ENCODE measurements around the gene ALDH1L1. TPM values are rescaled to one million over a fixed set of nuclear protein-coding genes. Genes with fewer than 3 reads are reported as not detected.

ALDH1L1 gene
- total RNA-seq, 2 experiments from 2014 or later: not detected

- Histone ChIP-seq H3K4me1 (ENCODE audit: insufficient read depth, low read length) (no peaks in the 10 kb centered on the region), H3K36me3 (ENCODE audit: insufficient read depth, low read length) (peaks cover 6% of the 10 kb centered on the region), H3K27me3 (ENCODE audit: control insufficient read depth in 1 of 2, insufficient read depth in 2 of 2, low read length in 2 of 2) (no peaks in the 10 kb centered on the region), H3K9me3 (ENCODE audit: control insufficient read depth in 1 of 2, insufficient read depth in 1 of 2, low read length in 2 of 2) (no peaks in the 10 kb centered on the region), H3K27ac (ENCODE audit: low read depth in 1 of 2, low read length in 2 of 2) (no peak overlapping the region), H3K4me3 (ENCODE audit: low read length) (no peak overlapping the region)
- DNase-seq (no peak), ATAC-seq (ENCODE audit: poor library complexity) (no peak)
- H3K27ac Mint-ChIP-seq: no peak overlapping the region
- no peaks in the 10 kb centered on the region for H3K9me3 Mint-ChIP-seq
- TF ChIP-seq, protein P1, sequence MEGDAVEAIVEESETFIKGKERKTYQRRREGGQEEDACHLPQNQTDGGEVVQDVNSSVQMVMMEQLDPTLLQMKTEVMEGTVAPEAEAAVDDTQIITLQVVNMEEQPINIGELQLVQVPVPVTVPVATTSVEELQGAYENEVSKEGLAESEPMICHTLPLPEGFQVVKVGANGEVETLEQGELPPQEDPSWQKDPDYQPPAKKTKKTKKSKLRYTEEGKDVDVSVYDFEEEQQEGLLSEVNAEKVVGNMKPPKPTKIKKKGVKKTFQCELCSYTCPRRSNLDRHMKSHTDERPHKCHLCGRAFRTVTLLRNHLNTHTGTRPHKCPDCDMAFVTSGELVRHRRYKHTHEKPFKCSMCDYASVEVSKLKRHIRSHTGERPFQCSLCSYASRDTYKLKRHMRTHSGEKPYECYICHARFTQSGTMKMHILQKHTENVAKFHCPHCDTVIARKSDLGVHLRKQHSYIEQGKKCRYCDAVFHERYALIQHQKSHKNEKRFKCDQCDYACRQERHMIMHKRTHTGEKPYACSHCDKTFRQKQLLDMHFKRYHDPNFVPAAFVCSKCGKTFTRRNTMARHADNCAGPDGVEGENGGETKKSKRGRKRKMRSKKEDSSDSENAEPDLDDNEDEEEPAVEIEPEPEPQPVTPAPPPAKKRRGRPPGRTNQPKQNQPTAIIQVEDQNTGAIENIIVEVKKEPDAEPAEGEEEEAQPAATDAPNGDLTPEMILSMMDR (IDR thresholded peaks at IDR 0.05): no peak
- no peaks in the 10 kb centered on the region for H3K27me3 Mint-ChIP-seq
- H3K4me3 Mint-ChIP-seq: no peak overlapping the region
- ChIA-PET CTCF (no interaction called here), POLR2A (no interaction called here)
- peaks cover 15% of the 10 kb centered on the region for H3K36me3 Mint-ChIP-seq (ENCODE audit: low read depth)
- H3K4me1 Mint-ChIP-seq (ENCODE audit: low read depth): peaks cover 16% of the 10 kb centered on the region
- intact Hi-C loops (cut with DNase I, micrococcal nuclease): no loop called here
Observed at GRCh38 chr3:126057936-126058335, 122.5 kb downstream of the ALDH1L1 start.

- peaks cover 21% of the 10 kb centered on the region for H3K4me1 Mint-ChIP-seq (ENCODE audit: low read depth)
Observed at GRCh38 chr3:126057501-126057819, 122.9 kb downstream of the ALDH1L1 start.

GRCh38 chr3:126056681-126057500 is 123.5 kb downstream of the ALDH1L1 start:
- H3K4me3 ChIP-seq (ENCODE audit: low read length): no peak overlapping the region
- TF ChIP-seq, protein P1 (IDR thresholded peaks at IDR 0.05): no peak
- Mint-ChIP-seq H3K4me1 (ENCODE audit: low read depth) (peaks cover 25% of the 10 kb centered on the region), H3K27me3 (no peaks in the 10 kb centered on the region), H3K36me3 (ENCODE audit: low read depth) (peaks cover 15% of the 10 kb centered on the region), H3K9me3 (no peaks in the 10 kb centered on the region), H3K4me3 (no peak overlapping the region), H3K27ac (no peak overlapping the region)
- H3K27me3 ChIP-seq (ENCODE audit: control insufficient read depth in 1 of 2, insufficient read depth in 2 of 2, low read length in 2 of 2): no peaks in the 10 kb centered on the region
- ATAC-seq (ENCODE audit: poor library complexity): no peak
- H3K9me3 ChIP-seq (ENCODE audit: control insufficient read depth in 1 of 2, insufficient read depth in 1 of 2, low read length in 2 of 2): no peaks in the 10 kb centered on the region
- no peak for DNase-seq
- H3K4me1 ChIP-seq (ENCODE audit: insufficient read depth, low read length): no peaks in the 10 kb centered on the region
- H3K27ac ChIP-seq (ENCODE audit: low read depth in 1 of 2, low read length in 2 of 2): no peak overlapping the region
- ChIA-PET POLR2A (no interaction called here), CTCF (no interaction called here)
- H3K36me3 ChIP-seq (ENCODE audit: insufficient read depth, low read length): peaks cover 6% of the 10 kb centered on the region
- intact Hi-C loops (cut with DNase I, micrococcal nuclease): no loop called here

More at GRCh38 chr3:126057501-126057819, 122.9 kb downstream of the ALDH1L1 start:
- ChIA-PET POLR2A (no interaction called here), CTCF (no interaction called here)
- no peaks in the 10 kb centered on the region for H3K27me3 Mint-ChIP-seq
- H3K27ac Mint-ChIP-seq: no peak overlapping the region
- no peaks in the 10 kb centered on the region for H3K4me1 ChIP-seq (ENCODE audit: insufficient read depth, low read length)
- peaks cover 15% of the 10 kb centered on the region for H3K36me3 Mint-ChIP-seq (ENCODE audit: low read depth)
- TF ChIP-seq, protein P1 (IDR thresholded peaks at IDR 0.05): no peak
- peaks cover 6% of the 10 kb centered on the region for H3K36me3 ChIP-seq (ENCODE audit: insufficient read depth, low read length)
- intact Hi-C loops (cut with DNase I, micrococcal nuclease): no loop called here
- no peaks in the 10 kb centered on the region for H3K27me3 ChIP-seq (ENCODE audit: control insufficient read depth in 1 of 2, insufficient read depth in 2 of 2, low read length in 2 of 2)
- H3K27ac ChIP-seq (ENCODE audit: low read depth in 1 of 2, low read length in 2 of 2): no peak overlapping the region
- no peaks in the 10 kb centered on the region for H3K9me3 Mint-ChIP-seq
- ATAC-seq (ENCODE audit: poor library complexity) (no peak), DNase-seq (no peak)
- H3K4me3 Mint-ChIP-seq: no peak overlapping the region
- H3K4me3 ChIP-seq (ENCODE audit: low read length): no peak overlapping the region
- no peaks in the 10 kb centered on the region for H3K9me3 ChIP-seq (ENCODE audit: control insufficient read depth in 1 of 2, insufficient read depth in 1 of 2, low read length in 2 of 2)

All from CD4-positive, alpha-beta T cell (primary cell).